Testis (tissue), 3 donors: ENCODE data around the gene SDK1. TPM values are rescaled to one million over a fixed set of nuclear protein-coding genes. Genes with fewer than 3 reads are reported as not detected.

Source experiments
- DNase-seq: peaks from one replicate; pipeline ENCODE4 v3.0.0-alpha.2; 2019
- H3K27ac ChIP-seq, 2 donors: fragments of 200-600 bp; sonication (generic); one replicate each; pipeline ENCODE4 v1.5.1; 2019
- H3K27me3 ChIP-seq: fragments of 200-600 bp; sonication (generic); one replicate; pipeline ENCODE4 v1.5.1; 2019
- H3K36me3 ChIP-seq: fragments of 200-600 bp; sonication (generic); one replicate; pipeline ENCODE4 v1.5.1; 2017; ENCODE audit warnings: low read depth; ENCODE audit errors: missing control alignments
- H3K4me1 ChIP-seq: fragments of 200-600 bp; sonication (generic); one replicate; pipeline ENCODE4 v1.5.1; 2019
- H3K4me3 ChIP-seq, 2 donors: fragments of 200-600 bp; sonication (generic); one replicate each; pipeline ENCODE4 v1.5.1; 2017 to 2019
- H3K9me3 ChIP-seq: fragments of 200-600 bp; sonication (generic); one replicate; pipeline ENCODE4 v1.5.1; 2017
- POLR2A ChIP-seq: fragments of 450-650 bp; IDR thresholded peaks from one replicate; pipeline ENCODE4 v1.6.1; 2017; ENCODE audit warnings: antibody characterized with exemption, mild to moderate bottlenecking, moderate library complexity
- WGBS, 2 donors: methylation state at CpG; one replicate each; pipeline ENCODE4 v1.1.5; 2018; 5-methylcytosine and 5-hydroxymethylcytosine counted together
- intact Hi-C: fragments of 100-400 bp; cut with DNase I; formaldehyde crosslinking; loops from one replicate; pipeline ENCODE4 v1.15.1; 2023; ENCODE audit warnings: low total_unique reads
- polyA plus RNA-seq: library from polyadenylated mRNA; stranded (reverse); fragments of 350-450 nt; fragmentation: Illumina TruSeq; extraction: RNeasy Lipid Tissue Mini Kit (QIAGEN cat#74804); gene quantifications from one replicate; pipeline ENCODE4 v1.2.3, GENCODE V29; 2014; ENCODE audit warnings: low read depth, low replicate concordance; ENCODE audit not compliant: insufficient read depth
- total RNA-seq, 2 donors: library from RNA; depleted of rRNA; stranded (reverse); fragments of >200 nt; gene quantifications; one replicate each; pipeline ENCODE4 v1.2.3, GENCODE V29; 2016
- TF ChIP-seq, protein P1 (sequence below), 3 experiments: fragments of 450-650 bp in 2 of 3; fragments of 200-600 bp in 1 of 3; sonication (generic) in 1 of 3; IDR thresholded peaks; one replicate each; pipeline ENCODE4 v1.5.1; 2016 to 2019; ENCODE audit warnings: antibody characterized with exemption in 3 of 3, mild to moderate bottlenecking in 2 of 3, moderate library complexity in 1 of 3

SDK1 gene
- total and polyA plus RNA-seq, 3 donors from 2014 or later, result 20.0 to 36.2 (median 24.9) TPM

DNA sequence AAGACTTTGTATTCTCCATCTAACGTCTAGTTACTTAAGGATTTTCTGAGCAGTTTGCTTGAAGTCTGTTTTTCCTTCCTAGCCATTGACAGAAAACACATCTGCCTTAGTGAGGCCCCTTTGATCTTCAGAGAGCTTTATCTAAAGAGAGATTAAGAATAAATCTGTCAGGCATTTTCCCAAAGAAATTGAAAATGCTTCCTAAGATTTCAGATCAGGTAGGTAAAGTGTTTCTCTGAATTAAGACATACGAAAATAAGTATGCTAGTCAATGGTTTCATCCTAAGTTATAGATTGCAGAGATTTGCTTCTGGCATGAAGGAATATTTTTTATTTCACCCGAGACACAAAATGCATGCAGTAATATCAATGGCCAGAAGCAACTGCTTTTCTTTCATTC lies 168.6 kb downstream of the SDK1 start:
- intact Hi-C loops, result no loop called here
- H3K4me1 ChIP-seq, result no peaks in the 10 kb centered on the region
- TF ChIP-seq, protein P1, sequence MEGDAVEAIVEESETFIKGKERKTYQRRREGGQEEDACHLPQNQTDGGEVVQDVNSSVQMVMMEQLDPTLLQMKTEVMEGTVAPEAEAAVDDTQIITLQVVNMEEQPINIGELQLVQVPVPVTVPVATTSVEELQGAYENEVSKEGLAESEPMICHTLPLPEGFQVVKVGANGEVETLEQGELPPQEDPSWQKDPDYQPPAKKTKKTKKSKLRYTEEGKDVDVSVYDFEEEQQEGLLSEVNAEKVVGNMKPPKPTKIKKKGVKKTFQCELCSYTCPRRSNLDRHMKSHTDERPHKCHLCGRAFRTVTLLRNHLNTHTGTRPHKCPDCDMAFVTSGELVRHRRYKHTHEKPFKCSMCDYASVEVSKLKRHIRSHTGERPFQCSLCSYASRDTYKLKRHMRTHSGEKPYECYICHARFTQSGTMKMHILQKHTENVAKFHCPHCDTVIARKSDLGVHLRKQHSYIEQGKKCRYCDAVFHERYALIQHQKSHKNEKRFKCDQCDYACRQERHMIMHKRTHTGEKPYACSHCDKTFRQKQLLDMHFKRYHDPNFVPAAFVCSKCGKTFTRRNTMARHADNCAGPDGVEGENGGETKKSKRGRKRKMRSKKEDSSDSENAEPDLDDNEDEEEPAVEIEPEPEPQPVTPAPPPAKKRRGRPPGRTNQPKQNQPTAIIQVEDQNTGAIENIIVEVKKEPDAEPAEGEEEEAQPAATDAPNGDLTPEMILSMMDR (IDR thresholded peaks at IDR 0.05), result no peak
- no peak for TF ChIP-seq POLR2A
- no peaks in the 10 kb centered on the region for H3K36me3 ChIP-seq
- 77 to 84% methylated on average over 3 of the region's 3 CpGs for WGBS, 2 donors
- no peak overlapping the region for H3K27ac ChIP-seq
- no peak for DNase-seq
- H3K4me3 ChIP-seq, result no peak overlapping the region
- no peaks in the 10 kb centered on the region for H3K27me3 ChIP-seq
- H3K9me3 ChIP-seq, result no peaks in the 10 kb centered on the region

- intact Hi-C loops, result no loop called here
- Histone ChIP-seq H3K9me3 (no peaks in the 10 kb centered on the region), H3K4me1 (no peaks in the 10 kb centered on the region), H3K27me3 (no peaks in the 10 kb centered on the region), H3K36me3 (no peaks in the 10 kb centered on the region), H3K4me3 (no peak overlapping the region), H3K27ac (no peak overlapping the region)
- no peak for DNase-seq
- TF ChIP-seq, protein P1 (IDR thresholded peaks at IDR 0.05), result no peak
- TF ChIP-seq POLR2A, result no peak
- WGBS, 2 donors, result 93 to 96% methylated on average over 15 of the region's 15 CpGs
These were observed 179.1 kb downstream of the SDK1 start for GRCh38 chr7:3480197-3480596.

DNA sequence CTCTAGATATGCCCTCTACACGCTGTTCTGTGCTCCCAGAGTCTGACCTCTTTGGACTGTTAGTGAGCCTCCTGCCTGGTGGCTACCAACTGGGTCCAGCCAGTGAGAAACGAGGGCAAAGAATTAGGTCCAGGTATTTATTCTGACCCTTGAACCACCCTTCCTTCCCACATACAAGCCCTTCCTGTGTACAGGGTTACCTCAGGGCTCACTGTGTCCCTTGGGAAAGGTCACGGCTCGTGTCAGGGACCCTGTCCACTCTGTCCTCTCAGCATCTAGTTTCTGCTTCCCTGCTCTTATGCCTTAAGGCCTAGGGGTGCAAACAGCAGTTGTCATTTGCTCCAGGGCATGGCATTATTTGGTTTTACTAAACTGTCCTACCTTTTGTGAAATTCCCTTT lies 180.4 kb downstream of the SDK1 start:
- H3K36me3 ChIP-seq, result no peaks in the 10 kb centered on the region

GRCh38 chr7:3482147-3482921 lies 181.3 kb downstream of the SDK1 start:
- peak; percentile 39 for DNase-seq
- WGBS, 2 donors, result 70 to 74% methylated on average over 13 of the region's 13 CpGs

More for the DNA sequence above, 180.4 kb downstream of the SDK1 start:
- TF ChIP-seq, protein P1 (IDR thresholded peaks at IDR 0.05), result no peak
- no peak for TF ChIP-seq POLR2A
- intact Hi-C loops, result no loop called here
- Histone ChIP-seq H3K9me3 (no peaks in the 10 kb centered on the region), H3K27me3 (no peaks in the 10 kb centered on the region), H3K4me1 (no peaks in the 10 kb centered on the region), H3K27ac (no peak overlapping the region), H3K4me3 (no peak overlapping the region)
- no peak for DNase-seq
- 77 to 87% methylated on average over 4 of the region's 4 CpGs for WGBS, 2 donors

More at GRCh38 chr7:3482147-3482921, 181.3 kb downstream of the SDK1 start:
- Histone ChIP-seq H3K4me3 (no peak overlapping the region), H3K4me1 (no peaks in the 10 kb centered on the region), H3K36me3 (no peaks in the 10 kb centered on the region), H3K9me3 (no peaks in the 10 kb centered on the region), H3K27me3 (no peaks in the 10 kb centered on the region), H3K27ac (no peak overlapping the region)
- no peak for TF ChIP-seq POLR2A
- TF ChIP-seq, protein P1 (IDR thresholded peaks at IDR 0.05), result peak in 1 of 3 experiments; percentile 32
- intact Hi-C loops, result no loop called here
